Measurements from ENCODE around the gene NEURL2. TPM values are rescaled to one million over a fixed set of nuclear protein-coding genes. Genes with fewer than 3 reads are reported as not detected.

NEURL2 gene
- total RNA-seq, 1 experiment from 2014 or later, result 3.3 TPM

DNA sequence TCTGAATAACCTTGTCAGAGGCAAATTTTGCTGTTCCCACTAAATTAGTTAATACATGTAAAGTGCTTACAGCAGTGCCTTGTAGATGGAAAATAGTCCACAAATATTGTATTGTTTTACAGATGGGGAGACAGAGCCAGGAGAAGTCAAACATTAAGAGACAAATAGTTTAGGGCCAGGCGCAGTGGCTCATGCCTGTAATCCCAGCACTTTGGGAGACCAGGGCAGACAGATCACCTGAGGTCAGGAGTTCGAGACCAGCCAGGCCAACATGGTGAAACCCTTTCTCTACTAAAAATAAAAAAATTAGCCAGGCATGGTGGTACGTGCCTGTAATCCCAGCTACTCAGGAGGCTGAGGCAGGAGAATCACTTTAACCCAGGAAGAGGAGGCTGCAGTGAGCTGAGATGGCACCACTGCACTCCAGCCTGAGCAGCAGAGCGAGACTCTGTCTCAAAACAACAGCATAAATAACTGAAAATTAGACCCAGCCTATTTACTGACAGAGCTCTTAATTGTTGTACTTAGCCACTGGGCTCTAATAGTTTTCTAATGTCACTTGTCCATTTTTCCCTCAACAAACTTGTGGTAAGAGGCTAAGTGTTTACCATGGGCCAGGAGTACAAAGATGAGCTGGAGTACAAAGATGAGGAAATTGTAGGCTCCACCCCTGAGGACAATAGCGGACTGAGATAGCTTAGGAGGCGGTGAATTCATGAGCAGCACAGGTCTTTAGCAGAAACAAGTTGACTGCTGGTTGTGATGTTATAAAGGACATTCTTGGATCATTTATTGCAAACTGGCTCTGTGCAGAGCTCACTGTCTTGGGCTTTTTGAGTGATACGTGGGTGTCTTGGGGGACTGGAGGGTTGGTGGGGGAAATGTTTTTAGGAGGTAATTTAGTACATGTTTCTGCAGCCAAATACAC, 27.2 kb downstream of the NEURL2 start:
- H3K9me3 ChIP-seq (ENCODE audit: low read depth, low read length, poor library complexity, severe bottlenecking), result no peaks in the 10 kb centered on the region
- no peaks in the 10 kb centered on the region for H3K4me1 ChIP-seq (ENCODE audit: insufficient read depth, low read length, poor library complexity, severe bottlenecking)
- no peak for DNase-seq (ENCODE audit: low spot score)
- TF ChIP-seq, protein P1, sequence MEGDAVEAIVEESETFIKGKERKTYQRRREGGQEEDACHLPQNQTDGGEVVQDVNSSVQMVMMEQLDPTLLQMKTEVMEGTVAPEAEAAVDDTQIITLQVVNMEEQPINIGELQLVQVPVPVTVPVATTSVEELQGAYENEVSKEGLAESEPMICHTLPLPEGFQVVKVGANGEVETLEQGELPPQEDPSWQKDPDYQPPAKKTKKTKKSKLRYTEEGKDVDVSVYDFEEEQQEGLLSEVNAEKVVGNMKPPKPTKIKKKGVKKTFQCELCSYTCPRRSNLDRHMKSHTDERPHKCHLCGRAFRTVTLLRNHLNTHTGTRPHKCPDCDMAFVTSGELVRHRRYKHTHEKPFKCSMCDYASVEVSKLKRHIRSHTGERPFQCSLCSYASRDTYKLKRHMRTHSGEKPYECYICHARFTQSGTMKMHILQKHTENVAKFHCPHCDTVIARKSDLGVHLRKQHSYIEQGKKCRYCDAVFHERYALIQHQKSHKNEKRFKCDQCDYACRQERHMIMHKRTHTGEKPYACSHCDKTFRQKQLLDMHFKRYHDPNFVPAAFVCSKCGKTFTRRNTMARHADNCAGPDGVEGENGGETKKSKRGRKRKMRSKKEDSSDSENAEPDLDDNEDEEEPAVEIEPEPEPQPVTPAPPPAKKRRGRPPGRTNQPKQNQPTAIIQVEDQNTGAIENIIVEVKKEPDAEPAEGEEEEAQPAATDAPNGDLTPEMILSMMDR (conservative IDR thresholded peaks at IDR 0.05; ENCODE audit: low read depth, low read length), result no peak
- TF ChIP-seq EZH2 (IDR thresholded peaks at IDR 0.05; ENCODE audit: borderline replicate concordance, low read depth, low read length, poor library complexity, severe bottlenecking), result no peak
- intact Hi-C loops (cut with micrococcal nuclease; ENCODE audit: unreplicated experiment), result no loop called here
- POLR2A ChIA-PET (ENCODE audit: low non-redundant PET), result interaction anchor here (0.6 kb wide), 1 partner anchor 57 kb away, joined by 4 read pairs; no protein-coding TSS in a partner anchor
- no peak overlapping the region for H3K4me3 ChIP-seq (ENCODE audit: low read depth, low read length, poor library complexity, severe bottlenecking)
- no TSS peak for BruUV-seq (replicated peaks)
- H3K27ac ChIP-seq (ENCODE audit: low read depth, low read length, poor library complexity, severe bottlenecking), result no peak overlapping the region
- CTCF ChIA-PET, result no interaction called here
- no peaks in the 10 kb centered on the region for H3K36me3 ChIP-seq (ENCODE audit: insufficient read depth, low read length, poor library complexity, severe bottlenecking)
- no peaks in the 10 kb centered on the region for H3K27me3 ChIP-seq (replicated peaks; ENCODE audit: insufficient read depth, low read depth, low read length, poor library complexity)

DNA sequence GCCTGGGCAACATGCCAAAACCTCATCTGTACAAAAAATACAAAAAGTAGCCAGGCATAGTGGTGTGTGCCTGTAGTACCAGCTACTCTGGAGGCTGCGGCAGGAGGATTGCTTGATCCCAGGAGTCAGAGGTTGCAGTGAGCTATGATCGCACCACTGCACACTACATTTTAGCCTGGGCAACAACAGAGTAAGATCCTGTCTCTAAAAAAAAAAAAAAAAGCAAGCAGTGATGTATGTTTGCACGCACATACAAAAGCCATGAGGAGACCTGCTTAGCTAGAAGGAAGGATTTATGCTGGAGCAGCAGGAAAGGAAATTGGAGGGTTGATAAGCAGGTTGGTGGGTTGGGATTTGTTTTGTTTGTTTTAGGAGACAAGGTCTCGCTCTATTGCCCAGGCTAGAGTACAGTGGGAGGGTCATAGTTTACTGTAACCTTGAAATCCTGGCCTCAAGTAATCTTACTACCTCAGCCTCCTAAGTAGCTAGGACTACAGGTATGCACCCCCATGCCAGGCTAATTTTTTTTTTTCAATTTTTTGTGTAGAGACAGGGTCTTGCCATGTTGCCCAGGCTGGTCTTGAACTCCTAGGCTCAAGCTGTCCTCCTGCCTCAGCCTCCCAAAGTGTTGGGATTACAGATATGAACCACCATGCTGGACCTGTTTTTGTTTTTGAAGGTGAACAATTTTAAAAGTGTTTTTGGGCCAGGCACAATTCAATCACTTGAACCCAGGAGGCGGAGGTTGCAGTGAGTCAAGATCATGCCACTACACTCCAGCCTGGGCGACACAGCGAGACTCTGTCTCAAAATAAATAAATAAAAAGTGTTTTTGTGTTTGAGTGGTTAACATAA, 29.6 kb downstream of the NEURL2 start:
- intact Hi-C loops (cut with micrococcal nuclease; ENCODE audit: unreplicated experiment), result no loop called here
- Histone ChIP-seq H3K27ac (ENCODE audit: low read depth, low read length, poor library complexity, severe bottlenecking) (no peak overlapping the region), H3K4me3 (ENCODE audit: low read depth, low read length, poor library complexity, severe bottlenecking) (no peak overlapping the region), H3K36me3 (ENCODE audit: insufficient read depth, low read length, poor library complexity, severe bottlenecking) (no peaks in the 10 kb centered on the region), H3K4me1 (ENCODE audit: insufficient read depth, low read length, poor library complexity, severe bottlenecking) (no peaks in the 10 kb centered on the region), H3K27me3 (replicated peaks; ENCODE audit: insufficient read depth, low read depth, low read length, poor library complexity) (no peaks in the 10 kb centered on the region), H3K9me3 (ENCODE audit: low read depth, low read length, poor library complexity, severe bottlenecking) (no peaks in the 10 kb centered on the region)
- CTCF ChIA-PET, result interaction anchor here (0.6 kb wide), 1 partner anchor 9 kb away, joined by 4 read pairs; no protein-coding TSS in a partner anchor
- POLR2A ChIA-PET (ENCODE audit: low non-redundant PET), result interaction anchor here (0.6 kb wide), 1 partner anchor 103 kb away, joined by 3 read pairs; no protein-coding TSS in a partner anchor
- BruUV-seq (replicated peaks), result no TSS peak
- DNase-seq (ENCODE audit: low spot score), result peak; percentile 43
- TF ChIP-seq, protein P1 (conservative IDR thresholded peaks at IDR 0.05; ENCODE audit: low read depth, low read length), result no peak
- no peak for TF ChIP-seq EZH2 (IDR thresholded peaks at IDR 0.05; ENCODE audit: borderline replicate concordance, low read depth, low read length, poor library complexity, severe bottlenecking)

DNA sequence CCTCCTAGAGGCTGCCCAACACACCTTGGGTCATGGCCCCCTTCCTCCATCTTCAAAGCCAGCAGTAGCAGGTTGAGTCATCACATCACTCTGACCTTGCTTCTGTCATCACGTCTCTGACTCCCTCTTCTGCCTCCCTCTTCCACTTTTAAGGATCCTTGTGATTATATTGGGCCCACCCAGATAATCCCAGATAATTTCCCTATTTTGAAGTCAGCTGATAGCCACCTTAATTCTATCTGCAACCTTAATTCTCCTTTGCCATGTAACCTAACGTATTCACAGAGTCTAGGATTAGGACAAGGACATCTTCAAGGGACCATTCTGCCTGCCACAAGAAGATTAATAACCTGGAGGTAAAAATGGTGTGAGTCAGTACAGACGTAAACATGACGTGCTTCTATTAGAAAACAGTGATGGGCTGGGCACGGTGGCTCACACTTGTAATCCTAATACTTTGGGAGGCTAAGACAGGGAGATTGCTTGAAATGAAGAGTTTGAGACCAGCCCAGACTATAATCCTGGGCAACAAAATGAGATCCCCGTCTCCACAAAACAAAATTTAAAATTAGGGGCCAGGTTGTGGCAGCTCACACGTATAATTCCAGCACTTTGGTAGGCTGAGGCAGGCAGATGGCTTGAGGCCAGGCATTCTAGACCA, 30.3 kb downstream of the NEURL2 start:
- intact Hi-C loops (cut with micrococcal nuclease; ENCODE audit: unreplicated experiment), result no loop called here
- Histone ChIP-seq H3K4me1 (ENCODE audit: insufficient read depth, low read length, poor library complexity, severe bottlenecking) (peaks cover 5% of the 10 kb centered on the region), H3K9me3 (ENCODE audit: low read depth, low read length, poor library complexity, severe bottlenecking) (no peaks in the 10 kb centered on the region), H3K27me3 (replicated peaks; ENCODE audit: insufficient read depth, low read depth, low read length, poor library complexity) (no peaks in the 10 kb centered on the region), H3K36me3 (ENCODE audit: insufficient read depth, low read length, poor library complexity, severe bottlenecking) (no peaks in the 10 kb centered on the region), H3K27ac (ENCODE audit: low read depth, low read length, poor library complexity, severe bottlenecking) (no peak overlapping the region), H3K4me3 (ENCODE audit: low read depth, low read length, poor library complexity, severe bottlenecking) (no peak overlapping the region)
- ChIA-PET CTCF (no interaction called here), POLR2A (ENCODE audit: low non-redundant PET) (no interaction called here)
- TF ChIP-seq EZH2 (IDR thresholded peaks at IDR 0.05; ENCODE audit: borderline replicate concordance, low read depth, low read length, poor library complexity, severe bottlenecking), result no peak
- TF ChIP-seq, protein P1 (conservative IDR thresholded peaks at IDR 0.05; ENCODE audit: low read depth, low read length), result no peak
- BruUV-seq (replicated peaks), result no TSS peak
- no peak for DNase-seq (ENCODE audit: low spot score)

All from A673 (cell line).